ENCODE data around the gene PLA2G12A. TPM values are rescaled to one million over a fixed set of nuclear protein-coding genes. Genes with fewer than 3 reads are reported as not detected.

The PLA2G12A gene
- total and polyA plus RNA-seq, 2 experiments from 2014 or later, result 35.9 to 96.9 TPM

GRCh38 chr4:109665783-109666485, 63.9 kb downstream of the PLA2G12A start:
- Histone ChIP-seq H3K9me3 (ENCODE audit: low read depth) (no peaks in the 10 kb centered on the region), H3K4me3 (no peak overlapping the region), H3K36me3 (no peaks in the 10 kb centered on the region), H3K4me1 (ENCODE audit: low read depth) (no peaks in the 10 kb centered on the region), H3K27me3 (no peaks in the 10 kb centered on the region), H3K27ac (no peak overlapping the region)
- no peak for DNase-seq (ENCODE audit: low read depth in 1 of 2, low spot score in 1 of 2)
- no peak for TF ChIP-seq CTCF (IDR thresholded peaks at IDR 0.05; ENCODE audit: low read depth, low read length)

DNA sequence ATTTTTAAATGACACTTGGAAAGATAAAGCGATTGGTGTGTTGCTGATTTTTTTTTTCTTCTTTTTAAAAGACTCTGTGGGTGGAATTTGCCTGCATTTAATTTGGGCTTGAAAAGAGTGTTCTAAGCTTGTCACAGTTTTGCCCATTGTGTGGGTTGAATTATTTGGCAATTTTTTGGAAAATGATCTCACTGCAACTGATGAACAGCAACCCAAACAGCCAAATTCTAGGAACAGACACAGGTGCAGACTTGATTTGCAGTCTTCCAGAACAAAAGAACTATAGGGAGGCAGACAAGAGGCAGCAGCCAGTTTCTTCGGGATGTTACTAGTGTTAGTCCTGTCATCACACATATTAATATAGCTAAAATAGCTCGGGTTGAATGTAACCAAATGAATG, 67.1 kb downstream of the PLA2G12A start:
- no peak for TF ChIP-seq CTCF (IDR thresholded peaks at IDR 0.05; ENCODE audit: low read depth, low read length)
- H3K4me1 ChIP-seq (ENCODE audit: low read depth), result no peaks in the 10 kb centered on the region
- no peak for DNase-seq (ENCODE audit: low read depth in 1 of 2, low spot score in 1 of 2)
- H3K36me3 ChIP-seq, result no peaks in the 10 kb centered on the region
- H3K27me3 ChIP-seq, result no peaks in the 10 kb centered on the region
- H3K27ac ChIP-seq, result no peak overlapping the region
- H3K4me3 ChIP-seq, result no peak overlapping the region
- no peaks in the 10 kb centered on the region for H3K9me3 ChIP-seq (ENCODE audit: low read depth)

GRCh38 chr4:109662116-109662515, 67.8 kb downstream of the PLA2G12A start:
- Histone ChIP-seq H3K27me3 (no peaks in the 10 kb centered on the region), H3K36me3 (no peaks in the 10 kb centered on the region), H3K9me3 (ENCODE audit: low read depth) (no peaks in the 10 kb centered on the region), H3K4me1 (ENCODE audit: low read depth) (no peaks in the 10 kb centered on the region), H3K27ac (no peak overlapping the region), H3K4me3 (no peak overlapping the region)
- no peak for TF ChIP-seq CTCF (IDR thresholded peaks at IDR 0.05; ENCODE audit: low read depth, low read length)
- DNase-seq (ENCODE audit: low read depth in 1 of 2, low spot score in 1 of 2), result no peak

Other genes starting within 250 kb of the PLA2G12A start
- gene MCUB, start 169.8 kb downstream of the PLA2G12A start, total RNA-seq, result 0.56 and 1.4 TPM in 2 replicates
- 3.1 and 3.2 TPM in 2 replicates for gene MCUB, start 169.8 kb downstream of the PLA2G12A start, polyA plus RNA-seq
- gene CASP6, start 26.6 kb downstream of the PLA2G12A start, total RNA-seq, result 23.4 and 28.9 TPM in 2 replicates
- 45.6 and 47.1 TPM in 2 replicates for gene CASP6, start 26.6 kb downstream of the PLA2G12A start, polyA plus RNA-seq
- gene CFI, start 71.9 kb upstream of the PLA2G12A start, total RNA-seq, result 2.1 and 3.2 TPM in 2 replicates
- 2.6 and 5.2 TPM in 2 replicates for gene CFI, start 71.9 kb upstream of the PLA2G12A start, polyA plus RNA-seq
- gene GAR1, start 85.7 kb upstream of the PLA2G12A start, total RNA-seq, result 11.9 and 13.4 TPM in 2 replicates
- 29.2 and 37.4 TPM in 2 replicates for gene GAR1, start 85.7 kb upstream of the PLA2G12A start, polyA plus RNA-seq
- not detected in 2 replicates for gene RRH, start 97.9 kb upstream of the PLA2G12A start, total RNA-seq
- 0.15 TPM in 2 replicates for gene RRH, start 97.9 kb upstream of the PLA2G12A start, polyA plus RNA-seq
- 0.11 and 0.15 TPM in 2 replicates for gene LRIT3, start 118.0 kb upstream of the PLA2G12A start, total RNA-seq
- 0.12 TPM in 1 of 2 replicates, not detected in the other for gene LRIT3, start 118.0 kb upstream of the PLA2G12A start, polyA plus RNA-seq
- 3.7 and 11.0 TPM in 2 replicates for gene EGF, start 182.8 kb upstream of the PLA2G12A start, total RNA-seq
- 3.0 TPM in 2 replicates for gene EGF, start 182.8 kb upstream of the PLA2G12A start, polyA plus RNA-seq

Data from cardiac muscle cell (in vitro differentiated cells and primary cell).